Central memory CD8-positive, alpha-beta T cell (primary cell): ENCODE data around the gene NEK7.

Experiments
- ATAC-seq: fragments of 150-1000 bp; cut with Tn5 transposase; replicated peaks from 2 replicates; pipeline ENCODE4 v1.10.0; 2022; ENCODE audit warnings: mild to moderate bottlenecking, moderate FRiP score, moderate number of reproducible peaks; ENCODE audit not compliant: poor library complexity, severe bottlenecking; ENCODE audit errors: extremely low read depth
- DNase-seq, 2 donors: peaks; one replicate each; pipeline ENCODE4 v3.0.0; 2021; ENCODE audit warnings: low spot score in 2 of 2
- H3K27ac Mint-ChIP-seq: one replicate; pipeline ENCODE4 v1.8.0; 2022; ENCODE audit warnings: low read depth, mild to moderate bottlenecking, moderate library complexity, mixed read lengths
- H3K27me3 Mint-ChIP-seq: one replicate; pipeline ENCODE4 v1.8.0; 2022; ENCODE audit warnings: mixed read lengths
- H3K36me3 Mint-ChIP-seq: one replicate; pipeline ENCODE4 v1.8.0; 2022; ENCODE audit warnings: mild to moderate bottlenecking, moderate library complexity, mixed read lengths; ENCODE audit not compliant: insufficient read depth
- H3K4me1 Mint-ChIP-seq: one replicate; pipeline ENCODE4 v1.8.0; 2022; ENCODE audit warnings: mixed read lengths
- H3K4me3 Mint-ChIP-seq: one replicate; pipeline ENCODE4 v1.8.0; 2022; ENCODE audit warnings: mild to moderate bottlenecking, moderate library complexity, mixed read lengths
- H3K9me3 Mint-ChIP-seq: one replicate; pipeline ENCODE4 v1.8.0; 2022; ENCODE audit warnings: mixed read lengths

Gene NEK7

DNA sequence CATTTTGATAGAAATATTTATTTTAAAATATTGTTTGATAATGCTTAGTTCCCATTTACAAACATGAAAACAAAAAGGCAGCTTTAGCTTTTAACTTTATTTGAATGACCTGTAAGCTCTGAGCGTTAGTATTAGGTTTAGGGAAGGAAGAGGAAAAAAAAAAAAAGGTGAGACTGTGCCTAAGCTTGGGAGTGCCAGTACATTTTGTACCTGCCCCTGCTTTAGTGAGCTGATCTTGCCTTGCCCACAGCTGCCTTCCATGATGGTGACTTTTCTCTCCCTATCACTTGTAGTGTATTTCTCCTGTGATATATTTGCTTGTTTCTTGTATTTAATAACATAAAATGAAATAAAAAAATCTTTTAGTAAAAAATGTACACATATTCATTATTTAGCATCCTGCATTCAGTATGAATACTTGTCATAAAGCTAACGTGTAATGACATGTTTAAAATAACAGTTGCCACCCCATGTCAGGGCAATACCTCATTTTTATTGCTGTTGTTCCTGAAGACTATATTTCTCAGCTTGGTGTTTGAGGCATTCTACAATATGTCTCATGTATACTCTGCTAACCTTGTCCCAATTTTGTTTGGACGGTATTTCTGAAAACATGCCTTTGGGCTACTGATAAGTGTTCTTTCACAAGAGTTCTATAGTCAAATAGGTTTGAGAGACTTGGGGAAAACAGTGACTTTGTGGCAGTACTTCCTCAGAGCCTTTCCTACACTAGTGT is 76.3 kb downstream of the NEK7 start:
- DNase-seq, result no peak
- H3K9me3 Mint-ChIP-seq, result no peaks in the 10 kb centered on the region
- H3K4me3 Mint-ChIP-seq, result no peak overlapping the region
- no peak overlapping the region for H3K27ac Mint-ChIP-seq
- peaks cover 30% of the 10 kb centered on the region for H3K4me1 Mint-ChIP-seq
- no peaks in the 10 kb centered on the region for H3K27me3 Mint-ChIP-seq
- H3K36me3 Mint-ChIP-seq, result peaks cover 9% of the 10 kb centered on the region
- ATAC-seq, result no peak

DNA sequence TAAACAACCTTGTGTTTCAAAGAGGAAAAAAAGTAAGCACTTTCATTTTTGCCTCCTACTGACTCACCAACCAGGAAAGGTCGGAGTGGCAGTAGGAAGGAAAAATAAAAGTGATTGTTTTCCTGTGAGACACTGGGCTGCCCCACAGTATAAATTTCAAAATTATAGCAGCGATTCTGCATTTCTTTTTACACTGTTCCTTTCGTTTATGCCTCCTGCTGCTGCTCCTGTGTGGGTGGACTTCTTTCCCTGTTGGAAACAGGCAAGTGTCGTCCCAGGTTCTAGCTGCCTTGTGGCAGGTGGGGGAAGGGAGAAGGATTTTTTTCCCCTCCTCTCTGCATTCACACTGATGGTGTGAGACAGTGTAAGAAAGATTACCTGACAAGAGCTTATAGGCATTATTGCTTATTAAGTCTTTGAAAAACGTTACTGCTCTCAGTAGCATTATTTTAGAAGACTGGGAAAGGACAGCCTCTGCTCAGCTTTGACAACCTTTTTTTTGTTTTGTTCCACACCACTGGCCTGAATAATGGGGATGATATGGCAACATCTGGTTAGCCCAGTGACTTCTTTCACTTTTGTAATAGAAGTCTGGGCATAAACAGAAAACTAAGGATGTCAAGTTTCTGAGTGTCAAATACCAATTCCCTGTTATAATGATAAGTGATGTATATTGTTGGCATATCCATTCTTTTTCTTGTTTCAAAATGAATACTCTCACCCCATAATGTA is 77.9 kb downstream of the NEK7 start:
- no peaks in the 10 kb centered on the region for H3K9me3 Mint-ChIP-seq
- H3K27ac Mint-ChIP-seq, result peak overlapping the region; percentile 29
- peak overlapping the region; percentile 12 for H3K4me3 Mint-ChIP-seq
- H3K4me1 Mint-ChIP-seq, result peaks cover 20% of the 10 kb centered on the region
- peaks cover 7% of the 10 kb centered on the region for H3K36me3 Mint-ChIP-seq
- H3K27me3 Mint-ChIP-seq, result no peaks in the 10 kb centered on the region
- DNase-seq (no peak), ATAC-seq (peak; percentile 36)

DNA sequence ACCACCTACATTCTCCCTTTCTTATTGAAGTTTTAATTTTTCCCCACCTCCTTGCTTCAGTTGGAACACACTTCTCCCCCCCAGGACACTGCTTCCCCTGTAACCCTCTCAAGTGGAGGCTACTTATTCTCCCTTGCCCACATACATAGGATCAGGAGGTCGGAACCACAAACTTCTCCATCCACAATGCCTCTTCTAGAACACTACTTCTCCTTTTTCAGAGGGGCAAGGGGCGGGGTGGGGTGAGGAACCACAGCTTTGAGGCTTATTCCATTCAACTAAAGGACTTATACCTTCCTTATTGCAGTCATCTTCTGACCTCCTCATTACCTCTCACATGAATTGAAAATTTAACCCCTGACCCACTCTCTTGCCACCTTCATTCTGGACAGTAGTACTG is 81.3 kb downstream of the NEK7 start:
- Mint-ChIP-seq H3K27ac (no peak overlapping the region), H3K9me3 (no peaks in the 10 kb centered on the region), H3K4me3 (no peak overlapping the region), H3K36me3 (peaks cover 11% of the 10 kb centered on the region), H3K27me3 (no peaks in the 10 kb centered on the region), H3K4me1 (peaks cover 27% of the 10 kb centered on the region)
- DNase-seq, result no peak
- no peak for ATAC-seq

DNA sequence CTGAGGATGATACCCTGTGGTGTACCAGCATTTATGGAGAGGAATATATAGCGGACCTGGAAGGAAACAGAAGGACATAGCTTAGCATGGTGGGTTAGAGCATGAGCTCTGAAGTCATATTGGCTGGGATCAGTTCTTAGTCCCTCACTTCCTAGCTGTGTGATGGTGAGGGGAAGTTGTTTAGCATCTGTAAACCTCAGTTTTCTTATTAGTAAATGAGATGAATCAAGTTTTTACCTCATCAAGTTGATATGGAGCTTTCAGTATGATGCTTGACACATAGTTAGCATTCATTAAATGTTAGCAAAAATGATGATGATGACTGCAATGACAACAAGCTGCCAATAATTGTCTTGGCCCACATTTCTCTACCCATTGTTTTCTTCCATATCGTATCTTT is 84.8 kb downstream of the NEK7 start:
- DNase-seq (no peak), ATAC-seq (peak; percentile 31)
- Mint-ChIP-seq H3K27me3 (no peaks in the 10 kb centered on the region), H3K4me1 (peaks cover 40% of the 10 kb centered on the region), H3K27ac (peak overlapping the region; percentile 56), H3K4me3 (no peak overlapping the region), H3K9me3 (no peaks in the 10 kb centered on the region), H3K36me3 (peaks cover 3% of the 10 kb centered on the region)

DNA sequence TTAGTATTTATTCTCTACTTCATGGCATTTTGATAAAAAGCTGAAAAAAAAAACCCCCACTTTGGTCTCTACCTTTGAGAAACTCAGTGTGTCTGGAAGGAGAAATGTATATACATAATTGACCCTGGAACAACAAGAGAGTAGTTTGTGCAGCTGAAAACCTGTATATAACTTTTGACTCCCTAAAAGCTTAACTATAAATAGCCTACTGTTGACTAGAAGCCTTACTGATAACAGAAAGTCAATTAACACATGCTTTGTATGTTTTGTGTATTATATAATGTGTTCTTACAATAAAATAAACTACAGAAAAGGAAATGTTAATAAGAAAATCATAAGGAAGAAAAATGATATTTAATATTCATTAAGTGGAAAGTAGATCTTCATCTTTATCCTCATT is 88.0 kb downstream of the NEK7 start:
- Mint-ChIP-seq H3K27me3 (no peaks in the 10 kb centered on the region), H3K27ac (no peak overlapping the region), H3K4me1 (peaks cover 47% of the 10 kb centered on the region), H3K36me3 (peaks cover 5% of the 10 kb centered on the region), H3K4me3 (no peak overlapping the region), H3K9me3 (no peaks in the 10 kb centered on the region)
- ATAC-seq (no peak), DNase-seq (no peak)

DNA sequence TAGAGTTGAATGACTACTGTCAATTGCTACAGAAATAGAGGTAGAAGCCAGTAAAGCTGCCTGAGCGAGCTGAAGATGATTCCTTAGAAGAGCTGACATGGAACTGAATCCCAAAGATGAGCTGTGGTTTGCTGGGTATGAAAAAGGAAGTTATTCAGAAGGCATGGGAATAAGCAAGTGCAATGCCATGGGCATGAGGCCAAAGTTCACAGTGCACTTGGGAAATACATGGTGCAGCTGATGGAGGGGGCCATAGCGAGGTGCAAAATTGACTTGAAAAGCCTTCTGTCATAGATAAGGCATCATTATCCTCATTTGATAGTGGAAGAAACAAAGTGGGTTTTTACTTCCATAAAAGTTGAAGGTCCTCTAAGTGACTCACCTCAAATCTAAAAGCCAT is 88.6 kb downstream of the NEK7 start:
- DNase-seq (no peak), ATAC-seq (no peak)
- Mint-ChIP-seq H3K9me3 (no peaks in the 10 kb centered on the region), H3K4me3 (no peak overlapping the region), H3K27me3 (no peaks in the 10 kb centered on the region), H3K36me3 (peaks cover 2% of the 10 kb centered on the region), H3K4me1 (peaks cover 47% of the 10 kb centered on the region), H3K27ac (no peak overlapping the region)

DNA sequence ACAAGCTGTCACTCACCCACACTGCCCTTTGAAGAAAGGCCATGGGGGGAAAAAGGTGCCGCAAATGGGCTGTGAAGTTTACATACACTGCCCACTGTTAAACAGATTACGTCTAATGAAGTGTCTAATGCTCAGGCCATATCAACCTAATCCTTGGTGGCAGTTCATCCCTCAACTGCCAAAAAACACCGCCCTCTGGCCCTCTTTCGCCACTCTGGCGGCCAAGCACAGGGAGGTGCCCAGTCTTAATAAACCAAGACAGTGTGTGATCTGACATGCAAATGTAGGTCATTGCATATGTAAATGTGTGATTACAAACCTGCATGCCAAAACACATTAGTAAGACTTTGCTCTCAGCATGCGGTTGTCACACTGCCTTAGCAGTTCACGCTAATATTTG is 89.5 kb downstream of the NEK7 start:
- DNase-seq (no peak), ATAC-seq (no peak)
- Mint-ChIP-seq H3K4me3 (no peak overlapping the region), H3K27ac (no peak overlapping the region), H3K36me3 (peaks cover 2% of the 10 kb centered on the region), H3K4me1 (peaks cover 45% of the 10 kb centered on the region), H3K9me3 (no peaks in the 10 kb centered on the region), H3K27me3 (no peaks in the 10 kb centered on the region)

DNA sequence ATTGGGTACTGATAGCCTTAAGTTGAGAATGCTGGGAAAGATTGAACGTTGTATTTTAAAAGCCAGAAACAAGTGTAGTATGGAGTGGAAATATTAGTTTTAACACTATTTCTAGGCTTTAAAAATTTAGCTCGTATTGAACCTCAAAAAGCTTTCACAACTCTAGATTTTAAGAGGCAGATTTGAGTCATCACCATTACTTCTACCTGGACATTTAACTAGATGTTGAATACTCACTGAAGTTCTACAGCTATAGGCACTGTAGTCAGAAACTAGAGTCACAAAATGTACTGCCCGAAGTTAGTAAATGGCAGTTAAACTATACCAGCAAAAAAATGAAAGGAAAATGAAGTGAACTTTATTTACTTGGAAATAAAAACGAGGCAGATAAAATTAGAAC is 96.5 kb downstream of the NEK7 start:
- peaks cover 56% of the 10 kb centered on the region for H3K4me1 Mint-ChIP-seq
- DNase-seq, result no peak
- no peaks in the 10 kb centered on the region for H3K9me3 Mint-ChIP-seq
- peak overlapping the region; percentile 87 for H3K27ac Mint-ChIP-seq
- H3K27me3 Mint-ChIP-seq, result no peaks in the 10 kb centered on the region
- peak overlapping the region; percentile 54 for H3K4me3 Mint-ChIP-seq
- no peak for ATAC-seq
- H3K36me3 Mint-ChIP-seq, result peaks cover 8% of the 10 kb centered on the region

DNA sequence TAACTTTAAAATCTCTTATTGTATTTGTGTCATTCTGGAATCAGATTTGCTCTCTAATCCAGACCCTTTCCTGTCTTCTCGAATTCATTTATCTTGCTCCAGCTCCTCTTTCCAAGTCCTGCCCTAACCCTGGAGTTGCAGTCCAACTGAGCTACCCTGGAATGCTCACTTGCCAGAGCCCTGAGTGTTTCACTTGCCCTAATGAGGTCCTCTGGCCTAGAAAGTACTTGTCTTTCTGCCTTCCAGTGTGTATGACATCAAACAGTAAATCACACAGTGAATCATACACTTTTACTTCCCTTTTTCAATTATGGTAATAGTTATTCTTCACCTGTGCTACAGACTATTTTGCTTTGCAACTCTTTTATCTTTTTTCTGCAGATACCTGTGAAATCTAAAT is 96.9 kb downstream of the NEK7 start:
- H3K4me3 Mint-ChIP-seq, result peak overlapping the region; percentile 54

DNA sequence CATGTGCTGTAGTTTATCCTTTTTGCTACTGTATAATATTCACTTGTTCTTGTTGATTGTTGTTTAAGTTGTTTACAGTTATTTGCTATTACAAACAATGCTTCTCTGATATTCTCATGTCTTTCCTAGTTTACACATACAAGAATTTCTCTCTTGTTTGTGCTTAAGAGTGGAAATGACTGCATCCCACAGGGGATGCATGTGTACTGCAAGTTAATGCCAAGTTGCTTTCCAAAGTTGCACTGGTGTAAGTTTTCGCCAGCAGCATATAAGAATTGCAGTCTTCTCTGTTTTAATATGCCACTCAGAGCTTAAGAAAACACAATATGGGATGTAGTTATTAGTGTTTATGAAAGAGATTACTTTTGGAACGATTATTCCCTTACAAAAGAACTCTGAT is 97.7 kb downstream of the NEK7 start:
- peaks cover 8% of the 10 kb centered on the region for H3K36me3 Mint-ChIP-seq
- DNase-seq (no peak), ATAC-seq (no peak)
- H3K4me3 Mint-ChIP-seq, result no peak overlapping the region
- H3K4me1 Mint-ChIP-seq, result peaks cover 64% of the 10 kb centered on the region
- H3K27ac Mint-ChIP-seq, result no peak overlapping the region
- no peaks in the 10 kb centered on the region for H3K27me3 Mint-ChIP-seq
- no peaks in the 10 kb centered on the region for H3K9me3 Mint-ChIP-seq

More for the DNA sequence above, 96.9 kb downstream of the NEK7 start:
- DNase-seq, result no peak
- no peaks in the 10 kb centered on the region for H3K27me3 Mint-ChIP-seq
- ATAC-seq, result no peak
- H3K27ac Mint-ChIP-seq, result peak overlapping the region; percentile 87
- H3K9me3 Mint-ChIP-seq, result no peaks in the 10 kb centered on the region
- H3K36me3 Mint-ChIP-seq, result peaks cover 8% of the 10 kb centered on the region
- peaks cover 56% of the 10 kb centered on the region for H3K4me1 Mint-ChIP-seq

DNA sequence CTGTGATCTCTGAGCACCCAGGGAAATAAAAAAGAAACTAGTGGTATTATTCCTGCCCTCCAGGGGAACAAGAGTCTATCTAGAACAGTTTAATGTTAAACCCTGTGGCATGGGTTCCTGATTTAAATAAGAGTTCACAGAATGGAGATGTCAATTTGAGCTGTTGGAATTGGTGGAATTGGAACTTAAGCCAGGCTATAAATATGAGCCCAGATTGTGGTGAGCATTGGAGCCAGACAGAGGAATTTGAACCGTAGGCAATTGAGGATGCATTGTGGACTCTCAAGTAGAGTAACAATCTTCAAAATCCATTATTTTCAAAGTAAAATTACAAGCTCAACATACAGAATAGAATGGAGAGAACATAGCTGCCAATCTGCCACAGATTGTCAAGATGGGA is 98.2 kb downstream of the NEK7 start:
- peaks cover 8% of the 10 kb centered on the region for H3K36me3 Mint-ChIP-seq
- no peak for DNase-seq
- no peak overlapping the region for H3K27ac Mint-ChIP-seq
- no peak overlapping the region for H3K4me3 Mint-ChIP-seq
- no peaks in the 10 kb centered on the region for H3K27me3 Mint-ChIP-seq
- ATAC-seq, result no peak
- H3K9me3 Mint-ChIP-seq, result no peaks in the 10 kb centered on the region
- peaks cover 68% of the 10 kb centered on the region for H3K4me1 Mint-ChIP-seq

DNA sequence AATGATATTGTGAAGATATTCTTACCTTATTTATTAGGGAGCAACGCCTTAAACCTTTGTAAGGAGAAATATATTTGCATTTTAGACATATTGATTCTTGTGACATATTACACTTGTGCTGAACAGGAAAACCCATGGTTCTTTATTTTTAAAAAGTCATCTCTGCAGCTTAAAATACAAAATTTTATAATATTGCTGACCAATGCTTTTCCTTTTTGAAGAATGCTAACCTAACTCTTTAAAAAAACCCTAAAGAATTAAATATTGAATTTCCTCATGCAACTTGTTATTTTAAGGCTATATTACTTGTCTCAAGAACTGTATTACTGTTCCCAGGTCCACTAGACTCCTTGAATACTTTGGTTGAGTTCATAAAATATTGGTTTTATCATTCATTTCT is 99.0 kb downstream of the NEK7 start:
- H3K4me1 Mint-ChIP-seq, result peaks cover 75% of the 10 kb centered on the region
- H3K27ac Mint-ChIP-seq, result no peak overlapping the region
- ATAC-seq (no peak), DNase-seq (no peak)
- H3K27me3 Mint-ChIP-seq, result no peaks in the 10 kb centered on the region
- no peaks in the 10 kb centered on the region for H3K9me3 Mint-ChIP-seq
- no peak overlapping the region for H3K4me3 Mint-ChIP-seq
- peaks cover 8% of the 10 kb centered on the region for H3K36me3 Mint-ChIP-seq

DNA sequence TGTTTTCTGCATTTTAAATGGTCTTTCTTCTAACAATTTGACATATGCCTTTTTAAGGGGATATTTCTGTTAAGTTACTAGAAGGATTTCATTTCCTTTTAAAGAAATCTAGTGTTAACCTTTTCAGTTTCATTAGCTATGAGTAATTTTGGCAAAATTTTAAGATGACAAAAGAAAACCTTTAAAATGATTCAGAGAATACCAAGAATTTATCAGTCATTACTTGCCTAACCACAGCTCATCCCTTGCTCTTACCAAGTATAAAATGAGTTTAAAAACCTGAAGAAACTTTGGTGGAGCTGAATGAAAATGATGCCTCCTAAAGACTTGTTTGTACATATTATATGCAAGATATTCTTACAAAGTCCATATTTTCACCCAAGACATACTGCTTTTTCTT is 101.7 kb downstream of the NEK7 start:
- Mint-ChIP-seq H3K4me1 (peaks cover 59% of the 10 kb centered on the region), H3K27ac (no peak overlapping the region), H3K9me3 (no peaks in the 10 kb centered on the region)

More for the DNA sequence above, 101.7 kb downstream of the NEK7 start:
- Mint-ChIP-seq H3K27me3 (no peaks in the 10 kb centered on the region), H3K4me3 (no peak overlapping the region), H3K36me3 (peaks cover 5% of the 10 kb centered on the region)
- no peak for ATAC-seq
- no peak for DNase-seq
